ENCODE measurements around the gene PTPRF.

DNA sequence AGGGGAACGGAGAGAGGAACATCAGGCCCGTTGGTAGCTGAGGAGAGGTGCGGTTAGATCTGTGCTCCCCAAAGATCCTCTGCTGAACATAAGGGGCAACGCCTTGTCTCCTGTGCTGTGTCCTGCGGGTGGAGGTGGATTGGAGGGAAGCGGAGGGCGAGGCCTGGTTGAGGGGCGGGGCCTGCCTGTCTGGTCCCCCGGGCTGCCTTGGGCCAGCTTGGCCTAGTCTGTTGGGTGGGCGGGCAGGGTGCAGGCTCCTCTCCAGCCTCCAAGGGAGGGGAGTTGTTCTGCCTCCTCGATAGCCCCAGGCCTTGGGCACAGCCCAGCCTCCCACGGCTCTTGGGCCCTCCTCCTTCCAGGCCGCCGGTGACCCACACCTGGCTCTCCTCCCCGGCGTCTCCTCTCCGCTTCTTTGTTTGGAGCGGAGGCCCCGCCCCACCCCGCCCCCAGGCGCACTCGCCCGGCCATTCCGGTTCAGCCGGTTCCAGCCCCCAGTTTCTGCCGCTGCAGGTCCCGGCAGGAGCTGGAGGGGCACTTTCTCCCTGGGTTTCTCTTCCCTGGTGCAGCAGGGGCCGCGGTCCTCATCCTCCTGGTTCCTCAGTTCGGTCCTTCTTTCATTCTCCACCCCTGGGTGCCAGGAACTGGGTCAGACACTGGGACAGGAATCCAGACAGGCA is 19.4 kb downstream of the PTPRF start:
- TF ChIP-seq POLR2A (IDR thresholded peaks at IDR 0.05): no peak
- TF ChIP-seq, protein P1, sequence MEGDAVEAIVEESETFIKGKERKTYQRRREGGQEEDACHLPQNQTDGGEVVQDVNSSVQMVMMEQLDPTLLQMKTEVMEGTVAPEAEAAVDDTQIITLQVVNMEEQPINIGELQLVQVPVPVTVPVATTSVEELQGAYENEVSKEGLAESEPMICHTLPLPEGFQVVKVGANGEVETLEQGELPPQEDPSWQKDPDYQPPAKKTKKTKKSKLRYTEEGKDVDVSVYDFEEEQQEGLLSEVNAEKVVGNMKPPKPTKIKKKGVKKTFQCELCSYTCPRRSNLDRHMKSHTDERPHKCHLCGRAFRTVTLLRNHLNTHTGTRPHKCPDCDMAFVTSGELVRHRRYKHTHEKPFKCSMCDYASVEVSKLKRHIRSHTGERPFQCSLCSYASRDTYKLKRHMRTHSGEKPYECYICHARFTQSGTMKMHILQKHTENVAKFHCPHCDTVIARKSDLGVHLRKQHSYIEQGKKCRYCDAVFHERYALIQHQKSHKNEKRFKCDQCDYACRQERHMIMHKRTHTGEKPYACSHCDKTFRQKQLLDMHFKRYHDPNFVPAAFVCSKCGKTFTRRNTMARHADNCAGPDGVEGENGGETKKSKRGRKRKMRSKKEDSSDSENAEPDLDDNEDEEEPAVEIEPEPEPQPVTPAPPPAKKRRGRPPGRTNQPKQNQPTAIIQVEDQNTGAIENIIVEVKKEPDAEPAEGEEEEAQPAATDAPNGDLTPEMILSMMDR (IDR thresholded peaks at IDR 0.05): no peak
